ENCODE results near the gene RTTN.

RTTN gene

DNA sequence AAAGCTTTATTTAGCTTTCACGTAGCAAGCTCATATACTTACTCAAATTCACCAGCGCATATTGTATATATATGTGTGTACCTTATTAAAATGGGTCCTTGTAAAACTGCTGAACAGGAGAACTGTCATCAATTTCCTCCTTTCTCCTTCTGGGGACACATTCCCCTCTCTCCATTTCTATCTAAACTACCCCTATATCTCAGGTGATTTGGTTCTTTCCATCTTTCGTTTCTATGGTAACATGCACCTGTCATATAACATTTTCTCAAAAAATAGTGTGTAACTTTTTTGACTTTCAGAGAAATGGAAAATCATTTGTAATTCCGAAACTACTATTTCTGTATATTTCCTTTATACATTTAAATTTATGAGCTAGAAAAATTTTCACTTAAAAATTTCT lies 174.3 kb downstream of the RTTN start:
- DNase-seq (ENCODE audit: insufficient read length, low spot score) (no peak), FAIRE-seq (no peak)

DNA sequence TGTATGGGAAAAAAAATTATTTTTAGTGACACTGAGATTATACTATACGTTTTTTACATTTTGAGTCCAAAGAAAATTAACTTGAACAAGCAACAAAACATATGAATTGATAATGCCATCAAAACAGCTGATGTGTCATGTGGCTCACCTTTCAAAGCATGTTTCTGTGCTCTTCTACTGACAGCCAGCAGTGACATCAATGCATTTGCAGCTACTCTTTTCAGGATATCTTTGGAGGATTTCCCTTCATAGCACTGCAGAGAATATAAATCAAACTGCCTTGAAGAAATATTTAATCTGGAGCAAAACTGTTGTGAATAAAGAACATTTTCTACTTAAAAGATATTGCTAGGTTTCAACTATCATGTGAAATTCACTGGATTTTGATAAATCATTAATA lies 174.8 kb downstream of the RTTN start:
- DNase-seq (ENCODE audit: insufficient read length, low spot score) = no peak
- FAIRE-seq = no peak

DNA sequence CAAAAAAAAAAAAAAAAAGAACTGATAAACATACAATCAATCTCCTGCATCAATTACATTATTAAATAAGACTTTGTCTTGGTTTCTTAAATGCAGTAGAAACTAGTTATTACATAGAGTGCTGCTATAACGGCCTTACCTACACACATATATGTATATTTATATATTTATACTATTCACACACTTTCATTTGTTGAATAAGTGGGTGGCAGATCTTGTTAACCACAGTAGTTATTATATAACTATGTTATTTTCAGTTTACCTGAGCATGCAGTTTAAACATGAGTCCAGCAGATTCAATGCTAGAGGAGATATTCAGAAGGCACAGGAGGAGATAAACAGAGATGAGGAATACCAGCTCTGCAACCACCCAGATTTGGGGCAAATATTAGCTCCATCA lies 176.3 kb downstream of the RTTN start:
- DNase-seq (ENCODE audit: insufficient read length, low spot score) = no peak
- FAIRE-seq = no peak

DNA sequence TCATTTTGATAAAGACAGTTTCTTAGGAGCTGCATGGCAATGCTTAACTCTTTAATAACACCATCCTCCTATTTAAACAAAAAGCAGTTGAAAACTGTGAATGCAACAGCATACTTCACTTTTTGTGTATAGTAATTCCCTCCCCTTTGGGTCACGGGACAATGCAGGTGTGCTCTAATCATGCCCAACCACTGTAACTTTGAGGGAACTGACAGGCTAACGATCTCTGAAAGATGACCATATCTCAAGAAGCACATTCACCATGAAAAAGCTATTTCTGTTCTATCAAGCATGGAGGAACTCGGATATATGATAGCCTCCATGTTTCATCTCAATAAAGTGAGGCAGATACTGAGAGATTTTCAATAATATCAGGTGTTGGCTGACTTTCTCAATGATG lies 176.8 kb downstream of the RTTN start:
- FAIRE-seq = no peak
- no peak for DNase-seq (ENCODE audit: insufficient read length, low spot score)

DNA sequence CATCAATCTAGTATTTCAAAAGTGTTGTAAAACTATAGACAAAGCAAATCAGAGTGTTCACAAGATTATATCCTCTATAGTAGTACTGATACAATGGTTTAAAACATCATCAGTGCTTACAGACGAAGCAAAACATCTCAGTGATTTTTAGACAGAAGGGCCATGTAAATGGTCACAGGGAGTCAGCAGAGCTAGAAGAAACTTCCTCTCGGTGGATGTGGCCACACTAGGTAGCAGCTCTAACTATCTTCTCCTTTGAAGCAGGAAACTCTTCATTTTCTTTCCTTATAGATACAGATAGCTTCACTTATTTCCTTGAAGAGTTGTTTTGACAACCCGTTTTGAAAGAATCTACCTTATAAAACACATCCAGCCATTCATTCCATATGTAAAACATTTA lies 177.4 kb downstream of the RTTN start:
- no peak for FAIRE-seq
- DNase-seq (ENCODE audit: insufficient read length, low spot score) = no peak

DNA sequence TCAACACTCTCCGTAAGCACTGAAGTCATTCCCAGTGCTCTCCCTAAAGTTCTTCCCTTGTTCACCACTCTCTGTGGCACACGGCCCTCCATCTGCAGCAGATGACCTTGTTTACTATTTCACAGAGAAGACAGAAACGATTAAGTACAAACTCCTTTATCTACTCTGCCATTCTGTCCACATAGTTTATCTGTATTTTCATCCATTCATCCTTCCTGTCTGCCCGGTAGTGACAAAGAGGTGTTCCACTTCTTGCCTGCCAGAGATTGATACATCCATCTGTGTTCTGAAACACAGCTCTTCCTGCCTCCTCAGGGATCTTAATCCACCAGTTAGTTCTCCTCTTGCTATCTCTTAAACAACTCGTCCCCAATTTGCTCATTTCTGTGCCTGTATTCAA lies 179.9 kb downstream of the RTTN start:
- no peak for DNase-seq (ENCODE audit: insufficient read length, low spot score)
- no peak for FAIRE-seq

DNA sequence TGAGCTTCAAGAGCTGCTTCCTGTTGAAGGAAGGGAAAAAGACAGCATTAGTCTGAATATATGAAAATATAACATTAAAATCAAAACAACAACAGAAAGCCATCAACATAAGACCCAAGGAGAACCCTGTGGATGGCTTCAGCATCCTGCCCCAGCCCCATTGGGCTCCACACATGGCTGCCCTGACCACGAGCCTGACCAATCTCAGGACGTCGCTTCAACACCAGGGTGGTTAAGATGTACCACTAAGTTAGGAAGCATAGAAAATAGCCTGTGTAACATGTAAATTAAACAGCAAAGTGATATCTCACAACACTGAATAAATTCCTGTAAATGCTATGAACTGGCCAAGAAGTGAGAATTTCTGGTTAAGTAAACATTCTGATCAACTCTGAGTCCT lies 180.7 kb downstream of the RTTN start:
- no peak for DNase-seq (ENCODE audit: insufficient read length, low spot score)
- no peak for FAIRE-seq

DNA sequence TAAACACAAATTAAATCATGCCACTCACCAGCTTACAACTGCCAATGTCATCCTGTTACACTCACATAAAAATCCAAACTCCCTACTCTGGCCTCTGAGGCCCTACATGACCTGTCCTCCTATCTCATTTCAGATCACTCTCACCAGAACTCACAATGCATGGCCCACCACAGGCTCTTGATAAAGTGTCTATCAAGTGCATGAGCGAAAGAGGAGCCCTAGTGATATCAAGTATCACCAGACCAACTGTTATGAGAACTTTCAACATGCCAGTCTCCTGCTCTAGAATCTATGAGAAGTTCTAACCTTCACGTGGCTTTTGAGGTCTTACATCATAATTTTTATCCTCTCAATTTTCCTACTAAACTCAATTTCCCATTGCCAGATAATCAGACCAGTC lies 181.4 kb downstream of the RTTN start:
- no peak for FAIRE-seq
- DNase-seq (ENCODE audit: insufficient read length, low spot score) = no peak

DNA sequence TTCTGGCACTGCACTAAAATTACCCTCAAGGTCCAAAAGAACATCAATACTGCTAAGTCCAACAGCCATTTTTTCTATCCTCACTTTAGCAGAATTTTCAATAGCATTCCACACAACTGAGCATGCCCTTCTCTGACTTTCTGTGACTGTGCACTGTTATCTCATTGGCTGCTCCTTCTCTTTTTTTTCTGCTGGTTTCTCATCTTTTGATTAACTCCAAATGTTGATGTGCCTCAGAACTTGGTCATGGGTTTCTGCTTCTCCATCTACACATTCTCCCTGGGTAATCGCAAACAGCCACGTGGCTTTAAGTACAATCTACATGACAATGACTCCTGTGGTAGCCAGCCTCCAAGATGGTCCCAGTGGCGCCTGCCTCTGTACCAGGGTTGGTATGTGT lies 182.9 kb downstream of the RTTN start:
- FAIRE-seq (no peak), DNase-seq (ENCODE audit: insufficient read length, low spot score) (no peak)

DNA sequence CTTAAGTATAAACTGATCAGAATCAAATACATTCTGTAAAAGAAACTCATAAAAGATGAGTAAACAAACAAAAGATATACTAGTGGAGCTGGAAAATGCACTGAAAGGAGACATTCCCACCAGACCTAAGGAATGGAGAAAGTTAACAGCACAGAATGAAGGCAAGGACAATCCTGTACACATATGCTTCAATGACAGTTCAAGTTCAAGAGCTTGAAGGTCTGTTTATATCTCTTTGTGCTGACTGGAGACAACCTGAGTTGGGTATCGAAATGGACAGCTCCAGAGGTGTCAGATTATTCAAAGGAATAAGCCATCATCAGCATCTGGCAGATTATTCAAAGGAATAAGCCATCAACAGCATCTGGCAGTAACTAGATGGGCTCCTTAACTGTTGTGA lies 184.0 kb downstream of the RTTN start:
- DNase-seq (ENCODE audit: insufficient read length, low spot score) = no peak
- FAIRE-seq = no peak

DNA sequence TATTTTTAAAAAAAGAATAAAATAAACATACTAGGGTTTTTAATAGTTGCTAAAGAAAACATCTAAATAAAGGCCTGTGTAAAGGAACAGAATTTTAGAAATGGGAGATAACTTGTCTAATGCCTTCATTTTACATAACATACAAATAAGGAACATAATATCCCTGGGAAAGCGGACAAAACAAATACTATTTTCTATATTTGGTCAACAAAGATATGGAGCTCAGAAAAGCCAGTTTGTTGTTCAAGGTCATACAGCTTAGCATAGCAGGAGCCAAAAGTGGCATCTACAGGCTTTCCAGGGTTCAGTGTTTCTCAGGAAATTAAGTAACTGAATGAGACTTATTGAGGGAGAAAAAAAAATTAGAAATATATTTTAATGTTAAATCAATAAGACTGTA lies 184.4 kb downstream of the RTTN start:
- FAIRE-seq = no peak
- no peak for DNase-seq (ENCODE audit: insufficient read length, low spot score)

DNA sequence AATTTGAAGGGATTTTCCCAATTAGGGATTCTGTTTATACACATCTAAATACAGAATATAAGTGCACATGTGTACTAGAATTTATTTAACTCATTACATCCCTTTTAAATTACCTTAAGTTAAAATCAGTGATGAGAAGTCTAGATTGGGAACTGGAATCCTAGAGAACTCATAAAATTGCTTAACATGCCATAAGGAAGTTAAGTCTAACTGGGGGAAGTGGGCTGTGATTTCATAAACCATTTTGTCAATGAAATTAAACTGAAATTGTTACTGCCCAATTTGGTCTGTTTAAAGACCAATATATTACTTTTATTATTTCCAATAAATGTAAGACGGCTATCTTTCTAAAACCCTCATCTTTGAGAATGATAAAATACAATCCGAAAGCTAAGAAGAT lies 185.5 kb downstream of the RTTN start:
- DNase-seq (ENCODE audit: insufficient read length, low spot score) (no peak), FAIRE-seq (no peak)

DNA sequence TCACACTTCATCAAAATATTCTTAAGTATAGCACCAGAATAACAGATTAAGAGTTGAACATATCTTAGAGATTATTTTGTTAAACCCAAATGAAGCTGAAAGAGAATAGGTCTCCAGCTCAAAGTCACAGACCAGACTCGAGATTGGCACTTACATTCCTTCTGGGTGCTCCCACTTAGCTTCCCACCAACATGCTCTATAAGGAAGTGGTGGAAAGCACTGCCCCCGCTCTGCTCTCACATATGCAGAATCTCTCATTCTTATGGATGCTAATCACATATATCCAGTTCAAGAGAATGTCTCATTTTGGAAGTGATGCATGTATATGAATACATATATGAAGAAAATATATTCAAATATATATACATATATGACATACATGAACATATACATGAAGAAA lies 186.4 kb downstream of the RTTN start:
- FAIRE-seq (no peak), DNase-seq (ENCODE audit: insufficient read length, low spot score) (no peak)

DNA sequence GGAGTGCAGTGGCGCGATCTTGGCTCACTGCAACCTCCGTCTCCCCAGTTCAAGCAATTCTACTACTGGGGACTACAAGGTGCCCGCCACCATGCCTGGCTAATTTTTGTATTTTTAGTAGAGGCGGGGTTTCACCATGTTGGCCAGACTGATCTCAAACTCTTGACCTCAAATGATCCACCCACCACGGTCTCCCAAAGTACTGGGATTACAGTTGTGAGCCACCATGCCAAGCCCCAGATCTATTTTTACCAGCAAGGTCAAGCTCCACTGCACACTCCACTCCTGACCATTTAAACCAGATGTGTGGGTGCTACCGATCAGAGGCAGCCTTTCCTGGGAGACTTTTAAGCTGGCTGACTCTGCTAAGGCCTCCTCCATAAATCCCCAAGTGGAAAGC lies 190.4 kb downstream of the RTTN start:
- DNase-seq (ENCODE audit: insufficient read length, low spot score) (no peak), FAIRE-seq (no peak)

DNA sequence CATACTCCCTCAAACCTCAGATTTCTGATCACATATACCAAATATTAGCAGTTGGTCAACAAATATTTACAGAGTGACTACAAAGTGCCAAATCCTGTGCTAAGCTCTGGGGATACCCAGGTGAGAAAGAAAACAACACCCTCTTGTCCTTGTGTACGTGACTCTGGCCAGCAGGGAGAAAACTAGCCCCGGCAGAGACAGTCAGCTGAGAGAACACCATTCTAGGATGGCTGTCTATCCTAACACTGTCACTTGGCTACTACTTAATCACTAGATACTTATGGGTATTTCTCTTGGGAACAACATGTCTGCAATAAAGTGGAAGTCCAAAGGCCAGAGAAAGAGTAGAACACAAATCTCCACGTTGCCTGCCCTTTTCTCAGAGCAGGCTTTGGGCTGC lies 199.9 kb downstream of the RTTN start:
- no peak for DNase-seq (ENCODE audit: insufficient read length, low spot score)
- FAIRE-seq = no peak

DNA sequence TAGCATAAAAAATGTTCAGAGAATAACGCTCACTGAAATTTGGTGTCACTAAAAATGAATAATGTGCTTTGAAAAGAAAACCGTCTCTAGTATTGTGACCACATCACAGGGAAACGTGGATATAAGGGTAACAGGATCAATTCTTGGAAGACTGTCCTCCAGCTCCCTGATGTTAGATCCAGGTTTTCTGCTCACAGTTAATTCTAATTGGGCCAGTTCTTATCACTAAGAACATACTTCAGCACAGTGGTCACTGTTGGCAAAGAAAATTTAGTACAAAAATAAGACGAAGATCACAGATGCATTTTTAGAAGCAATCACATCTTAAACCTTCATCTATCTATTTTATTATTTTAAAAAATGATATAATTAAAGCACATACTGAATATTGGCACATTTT lies 200.8 kb downstream of the RTTN start:
- FAIRE-seq = no peak
- DNase-seq (ENCODE audit: insufficient read length, low spot score) = no peak

DNA sequence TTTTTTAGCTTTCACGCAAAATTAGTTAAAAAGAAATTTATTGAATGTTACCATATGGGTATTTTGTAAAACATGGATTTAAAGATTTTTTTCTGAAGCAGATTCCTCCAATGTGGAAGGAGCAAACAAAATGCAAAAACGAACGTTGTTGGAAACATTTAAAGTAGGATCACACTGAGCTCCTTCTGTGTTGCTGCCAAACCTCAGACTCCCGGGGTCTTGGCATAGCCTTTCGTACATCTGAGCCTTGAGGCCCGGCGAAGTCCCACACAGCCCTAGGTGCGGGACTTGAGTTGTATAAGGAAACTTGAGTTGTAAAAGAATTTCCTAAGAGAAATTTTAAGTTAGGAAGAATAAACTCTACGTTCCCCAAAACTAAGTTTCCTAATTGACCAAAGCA lies 205.8 kb downstream of the RTTN start:
- no peak for FAIRE-seq
- no peak for DNase-seq (ENCODE audit: insufficient read length, low spot score)

DNA sequence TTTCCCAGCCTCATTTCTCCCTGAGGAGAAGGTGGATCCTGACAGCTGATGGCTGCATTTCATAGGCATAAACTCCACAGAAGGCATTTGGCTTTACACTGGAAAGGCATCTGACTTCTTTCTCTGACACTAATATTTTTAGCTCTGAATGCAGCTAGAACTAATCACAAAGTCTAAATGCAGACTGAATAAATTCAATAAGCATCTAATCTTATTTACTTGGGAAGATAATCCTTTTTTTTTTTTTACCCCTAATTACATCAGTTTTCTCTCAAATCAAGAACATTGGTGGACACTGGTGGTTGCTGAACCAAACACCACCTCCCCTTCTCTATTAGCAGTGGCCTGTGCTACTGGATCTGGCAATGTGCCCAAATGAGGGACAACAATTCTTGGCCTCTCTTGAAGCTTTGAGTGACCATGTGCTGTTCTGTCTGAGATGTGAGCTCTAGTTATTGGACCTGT lies 206.9 kb downstream of the RTTN start:
- no peak for DNase-seq (ENCODE audit: insufficient read length, low spot score)
- no peak for FAIRE-seq

DNA sequence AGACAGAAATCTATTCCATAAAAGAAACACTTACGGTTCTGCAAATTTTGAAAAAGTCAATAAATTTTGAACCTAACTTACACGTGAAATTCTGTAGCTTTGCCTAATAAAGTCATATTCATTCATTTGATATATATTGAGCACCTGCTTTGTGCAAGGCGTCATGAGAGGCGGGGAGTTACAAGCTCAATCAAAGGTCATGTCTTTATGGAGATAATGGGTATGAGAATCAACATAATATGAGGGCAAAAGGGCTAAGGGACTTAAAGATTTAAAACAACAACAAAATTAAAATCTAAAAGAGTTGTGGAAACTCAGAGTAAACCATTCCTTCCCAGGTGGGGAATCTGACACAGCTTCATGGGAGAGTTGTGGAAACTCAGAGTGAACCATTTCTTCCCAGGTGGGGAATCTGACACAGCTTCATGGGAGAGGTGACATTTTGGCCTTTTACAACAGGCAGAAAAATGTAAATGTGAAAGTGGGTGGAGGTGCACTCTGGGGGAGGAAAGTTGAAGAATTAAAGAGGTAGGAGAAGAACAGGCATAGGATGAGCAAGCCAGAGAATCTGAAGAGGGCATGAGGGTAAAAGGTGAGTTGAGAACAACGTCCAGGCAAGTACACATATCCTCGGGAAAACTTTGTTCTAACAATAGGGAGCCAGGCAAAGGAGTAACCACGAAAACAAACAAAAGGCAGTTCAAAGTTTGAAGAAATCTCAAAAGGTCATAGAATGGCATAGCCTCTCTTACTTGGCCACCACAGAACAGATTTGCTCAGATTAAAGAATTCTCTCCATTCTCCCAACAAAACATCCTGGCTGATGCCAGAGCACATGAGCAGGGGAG lies 208.3 kb downstream of the RTTN start:
- no peak for FAIRE-seq
- no peak for DNase-seq (ENCODE audit: insufficient read length, low spot score)

DNA sequence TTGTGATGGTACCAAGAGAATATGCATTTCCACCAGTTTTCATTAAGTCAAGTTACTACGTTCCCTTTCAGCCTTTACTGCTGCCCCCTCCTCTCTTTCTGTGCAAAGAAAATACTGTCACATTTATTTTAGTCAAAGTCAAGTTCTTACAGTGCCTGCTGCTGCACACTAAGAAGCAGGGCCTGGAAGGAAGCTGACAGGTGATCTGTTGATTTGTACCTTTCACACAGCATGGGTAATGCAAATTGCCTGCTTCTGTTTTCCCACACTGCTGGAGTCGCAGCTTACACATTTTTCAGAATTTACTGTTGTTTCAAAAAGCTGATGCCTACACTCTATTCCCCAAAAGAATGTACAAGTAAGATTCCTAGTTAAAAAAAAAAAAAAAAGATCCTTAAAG lies 209.1 kb downstream of the RTTN start:
- DNase-seq (ENCODE audit: insufficient read length, low spot score) (no peak), FAIRE-seq (no peak)

DNA sequence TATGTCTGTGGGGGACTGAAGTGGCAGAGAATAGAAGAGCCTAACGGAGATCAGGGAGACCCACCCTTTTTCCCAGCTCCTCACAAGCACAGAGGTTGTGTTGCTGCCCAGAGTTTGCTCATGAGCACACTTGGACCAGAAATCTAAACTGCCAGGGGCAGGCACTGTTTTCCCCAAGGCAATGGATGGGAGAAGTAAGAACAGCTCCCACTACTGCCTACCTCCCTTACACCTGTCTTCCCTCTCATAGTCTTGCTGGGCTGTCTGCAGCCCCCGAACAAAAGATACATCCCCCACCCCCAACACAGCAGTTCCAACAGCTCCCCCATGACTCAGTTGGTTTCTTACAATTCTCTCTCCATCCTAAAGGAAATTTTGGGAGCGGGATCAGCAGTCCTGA lies 209.7 kb downstream of the RTTN start:
- DNase-seq (ENCODE audit: insufficient read length, low spot score) (no peak), FAIRE-seq (no peak)

DNA sequence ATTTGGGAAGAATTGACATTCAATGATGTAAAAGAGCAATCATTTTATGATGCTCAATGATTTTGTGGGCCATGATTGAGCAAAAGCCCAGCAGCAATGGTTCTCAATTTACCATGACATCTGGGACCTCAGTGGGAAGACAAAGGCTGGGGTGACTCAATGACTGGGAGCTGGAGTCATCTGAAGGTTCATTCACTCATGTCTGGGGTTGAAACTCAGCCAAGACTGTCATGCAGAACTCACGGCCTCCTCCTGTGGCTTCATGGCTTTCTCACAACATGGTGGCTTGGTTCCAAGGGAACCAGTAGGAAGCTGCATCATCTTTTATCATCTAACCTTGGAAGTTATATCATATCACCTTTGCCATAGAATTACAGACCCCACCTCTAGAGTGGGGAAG lies 212.7 kb downstream of the RTTN start:
- DNase-seq (ENCODE audit: insufficient read length, low spot score) (no peak), FAIRE-seq (no peak)

DNA sequence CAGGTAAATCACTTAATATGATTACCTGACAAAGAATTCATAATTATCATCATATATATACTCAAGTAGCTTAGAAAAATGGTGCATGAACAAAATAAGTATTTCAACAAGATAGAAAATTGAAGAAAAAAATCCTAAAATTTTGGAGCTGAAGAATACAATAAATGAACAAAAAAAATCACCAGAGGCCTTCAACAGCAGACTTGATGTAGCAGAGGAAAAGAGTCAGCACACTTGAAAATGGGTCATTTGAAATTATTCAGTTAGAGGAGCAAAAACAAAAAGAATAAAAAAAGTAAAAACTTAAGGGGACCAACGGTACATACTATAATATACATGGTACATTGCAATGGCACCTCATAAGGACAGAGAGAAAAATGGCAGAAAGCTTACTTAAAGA lies 217.6 kb downstream of the RTTN start:
- DNase-seq (ENCODE audit: insufficient read length, low spot score) (no peak), FAIRE-seq (no peak)
